GM12892 (cell line): ENCODE data around the gene SAP30BP.

Source experiments
- POLR2A ChIP-seq: IDR thresholded peaks from 2 replicates; pipeline ENCODE4 v1.6.1; 2011; ENCODE audit warnings: low read depth, low read length, control low read depth
- POLR2AphosphoS5 ChIP-seq: IDR thresholded peaks from 2 replicates; pipeline ENCODE4 v1.6.1; 2011; ENCODE audit warnings: low read depth, low read length, control low read depth
- TAF1 ChIP-seq: IDR thresholded peaks from 2 replicates; pipeline ENCODE4 v1.6.1; 2011; ENCODE audit warnings: low read depth, mild to moderate bottlenecking, control low read depth, low read length, borderline replicate concordance

GRCh38 chr17:75754378-75755204, 87.5 kb downstream of the SAP30BP start:
- no peak for TF ChIP-seq POLR2AphosphoS5
- no peak for TF ChIP-seq TAF1
- TF ChIP-seq POLR2A, result no peak
